NB4 (cell line): ENCODE measurements around the gene CAMK2D.
A peak's percentile ranks its signal among the peaks of the same experiment; 100 is the strongest.

ENCODE experiments used
- DNase-seq: peaks from one replicate; pipeline ENCODE4 v3.0.0; 2010; ENCODE audit warnings: low read depth
- H3K4me3 ChIP-seq: one replicate; pipeline ENCODE4 v1.5.1; 2011; ENCODE audit warnings: mild to moderate bottlenecking, low read depth, low read length, moderate library complexity
- CTCF ChIP-seq: IDR thresholded peaks from one replicate; pipeline ENCODE4 v1.5.1; 2012; ENCODE audit warnings: low read depth, low read length
- MAX ChIP-seq: IDR thresholded peaks from 2 replicates; pipeline ENCODE4 v1.6.1; 2011; ENCODE audit warnings: low read depth, low read length
- MYC ChIP-seq: IDR thresholded peaks from 2 replicates; pipeline ENCODE4 v1.6.1; 2011; ENCODE audit warnings: low read depth, low read length
- POLR2A ChIP-seq: IDR thresholded peaks from 2 replicates; pipeline ENCODE4 v1.6.1; 2011; ENCODE audit warnings: mild to moderate bottlenecking; ENCODE audit not compliant: insufficient read length; ENCODE audit errors: extremely low read depth

The CAMK2D gene

GRCh38 chr4:113675731-113676697, 85.5 kb downstream of the CAMK2D start:
- H3K4me3 ChIP-seq = no peak overlapping the region
- DNase-seq = no peak
- no peak for TF ChIP-seq MYC

DNA sequence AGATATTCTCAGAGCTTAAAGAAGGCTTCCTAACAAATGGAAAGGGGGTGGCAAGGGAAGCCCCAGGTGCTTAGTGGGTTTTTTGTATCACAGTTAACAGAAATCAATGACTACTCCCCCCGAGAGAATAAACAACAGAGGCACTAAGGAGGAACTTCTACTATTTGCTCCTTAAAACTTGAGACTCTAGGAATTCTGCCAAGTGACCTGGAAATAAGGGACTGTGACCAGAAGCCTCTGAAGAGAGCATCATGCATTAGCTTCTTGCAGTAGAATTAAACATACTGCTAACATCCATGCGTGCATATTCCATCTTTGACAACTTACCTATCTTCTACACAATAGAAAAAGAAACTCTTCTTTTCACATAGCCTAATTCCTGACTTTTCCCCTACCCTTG, 86.8 kb downstream of the CAMK2D start:
- no peak for DNase-seq
- no peak overlapping the region for H3K4me3 ChIP-seq
- TF ChIP-seq CTCF (no peak), MYC (no peak), POLR2A (no peak), MAX (no peak)

DNA sequence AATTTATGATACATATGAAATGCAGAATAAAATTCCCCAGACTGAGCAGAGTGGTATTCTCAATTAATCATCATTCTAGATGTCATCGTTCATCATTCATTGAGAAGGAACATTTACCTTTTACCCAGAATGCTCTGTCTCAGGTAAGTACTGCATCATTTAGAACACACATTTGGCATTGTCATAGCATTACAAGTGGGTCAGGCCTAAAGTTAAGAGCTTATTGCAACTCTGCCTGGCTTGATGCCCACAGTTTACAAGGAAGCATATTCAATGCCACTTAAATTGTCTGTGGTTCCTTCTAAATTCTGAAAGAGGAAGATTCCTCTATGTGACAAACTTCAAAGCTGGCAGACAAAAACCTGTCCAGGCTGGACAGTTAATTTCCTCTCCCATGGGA, 87.3 kb downstream of the CAMK2D start:
- TF ChIP-seq MYC (no peak), MAX (no peak), POLR2A (no peak), CTCF (no peak)
- no peak for DNase-seq
- H3K4me3 ChIP-seq = no peak overlapping the region

GRCh38 chr4:113673450-113673849, 88.1 kb downstream of the CAMK2D start:
- no peak overlapping the region for H3K4me3 ChIP-seq
- peak; percentile 38 for DNase-seq
- TF ChIP-seq MAX (no peak), POLR2A (no peak), CTCF (no peak), MYC (no peak)

GRCh38 chr4:113666386-113667114, 95.0 kb downstream of the CAMK2D start:
- no peak for DNase-seq
- no peak overlapping the region for H3K4me3 ChIP-seq
- TF ChIP-seq CTCF (no peak), POLR2A (no peak), MYC (no peak), MAX (no peak)

DNA sequence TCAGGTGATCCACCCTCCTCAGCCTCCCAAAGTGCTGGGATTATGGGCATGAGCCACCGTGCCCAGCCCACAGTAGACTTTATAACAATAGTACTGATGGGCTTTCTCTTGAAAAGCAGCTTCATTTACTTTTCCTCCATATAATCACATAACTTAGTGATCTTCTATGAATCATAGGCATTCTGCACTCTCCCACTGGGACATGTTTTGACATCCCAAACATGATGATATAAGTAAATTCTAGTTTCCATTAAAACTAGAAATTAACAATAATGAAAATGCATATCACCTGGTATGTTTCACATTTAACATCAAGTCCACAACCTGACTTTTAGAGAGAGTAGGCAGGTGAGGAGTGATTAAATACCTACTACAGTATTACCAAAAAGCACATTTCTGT, 96.5 kb downstream of the CAMK2D start:
- TF ChIP-seq CTCF (no peak), POLR2A (no peak), MYC (no peak), MAX (no peak)
- DNase-seq = no peak
- no peak overlapping the region for H3K4me3 ChIP-seq
